K562 (cell line): ENCODE data around the gene AQP9. TPM values are rescaled to one million over a fixed set of nuclear protein-coding genes. Genes with fewer than 3 reads are reported as not detected.
A peak's percentile ranks its signal among the peaks of the same experiment; 100 is the strongest.

Experiments used
- ATF3 ChIP-seq, 2 experiments: fragments of 450-650 bp in 1 of 2; sonication (generic) in 1 of 2; formaldehyde crosslinking in 1 of 2; IDR thresholded peaks in 1 of 2; conservative IDR thresholded peaks in 1 of 2; 2 replicates each; pipeline versions ENCODE4 v1.6.1 to v1.8.1; 2016 to 2023; ENCODE audit warnings: mild to moderate bottlenecking in 2 of 2, moderate library complexity in 2 of 2, inconsistent platforms in 1 of 2, missing genetic modification reagents in 1 of 2
- GATAD2A ChIP-seq: fragments of 450-650 bp; IDR thresholded peaks from 2 replicates; pipeline ENCODE4 v1.6.1; 2017
- REST ChIP-seq, 2 experiments: fragments of 450-650 bp; formaldehyde crosslinking in 1 of 2; IDR thresholded peaks; 2 replicates each; pipeline versions ENCODE4 v1.4.0 to v1.6.1; 2014 to 2020; ENCODE audit warnings: mild to moderate bottlenecking in 2 of 2, borderline replicate concordance in 1 of 2, low read depth in 1 of 2
- polyA plus RNA-seq, 8 experiments: library from polyadenylated mRNA; depleted of rRNA in 4 of 8; stranded (reverse) in 5 of 8; unstranded in 3 of 8; fragments of >200 nt; fragmentation: Nextera tagmentation in 2 of 8; fragmentation: Illumina TruSeq in 1 of 8; extraction: Ambion mirVana in 2 of 8; extraction: Trizol in 1 of 8; gene quantifications; 2 replicates each; pipeline versions ENCODE4 v1.2.1 to v1.2.3, GENCODE V29; 2011 to 2014; ENCODE audit warnings: inconsistent platforms in 1 of 8, missing spikeins in 1 of 8
- total RNA-seq, 7 experiments: library from RNA; depleted of rRNA in 6 of 7; stranded (reverse); fragments of >200 nt in 6 of 7; fragmentation: Illumina TruSeq in 2 of 7; extraction: Trizol in 2 of 7; gene quantifications; 2 replicates each; pipeline versions ENCODE4 v1.2.1 to v1.2.3, GENCODE V29; 2011 to 2021; ENCODE audit warnings: low replicate concordance in 1 of 7

The AQP9 gene
- total and polyA plus RNA-seq, 9 of the 15 experiments (the other 6 are each of a cell fraction or from before 2014, with no cell fraction given): 0.04 to 0.33 (median 0.07) TPM; not detected in 4

- TF ChIP-seq REST (IDR thresholded peaks at IDR 0.05; ENCODE audit: borderline replicate concordance): peak; percentile 37; the same call in 1 of the 2 replicates
- TF ChIP-seq REST (CRISPR knock-in tag; IDR thresholded peaks at IDR 0.05; ENCODE audit: low read depth): no peak
- 0 out of 2 replicates have a peak, but pooled peaks have one; percentile 13 for TF ChIP-seq ATF3 (IDR thresholded peaks at IDR 0.05)
- TF ChIP-seq ATF3 (CRISPR knock-in tag; conservative IDR thresholded peaks at IDR 0.05): no peak
- TF ChIP-seq GATAD2A: no peak
Observed at GRCh38 chr15:58212909-58213526, 74.8 kb downstream of the AQP9 start (continued).
